H1 (cell line): Measurements from ENCODE around the gene TDO2. TPM values are rescaled to one million over a fixed set of nuclear protein-coding genes. Genes with fewer than 3 reads are reported as not detected.

ENCODE experiments used
- BACH1 ChIP-seq: IDR thresholded peaks from 2 replicates; pipeline ENCODE4 v1.6.1; 2012; ENCODE audit warnings: low read length, improper control_type of control experiment
- BRCA1 ChIP-seq: IDR thresholded peaks from 2 replicates; pipeline ENCODE4 v1.6.1; 2012; ENCODE audit warnings: low read depth, low read length, improper control_type of control experiment
- CHD1 ChIP-seq: IDR thresholded peaks from 2 replicates; pipeline ENCODE4 v1.6.1; 2012; ENCODE audit warnings: low read depth, low read length, improper control_type of control experiment
- CHD2 ChIP-seq: IDR thresholded peaks from 2 replicates; pipeline ENCODE4 v1.6.1; 2012; ENCODE audit warnings: low read length, improper control_type of control experiment
- CHD7 ChIP-seq: fragments of 300-600 bp; sonication (generic); IDR thresholded peaks from 2 replicates; pipeline ENCODE4 v1.7.1; 2012; ENCODE audit warnings: low read length, moderate library complexity, mild to moderate bottlenecking, inconsistent platforms; ENCODE audit not compliant: insufficient replicate concordance
- RAD21 ChIP-seq, 2 experiments: IDR thresholded peaks in 1 of 2; conservative IDR thresholded peaks in 1 of 2; 2 replicates each; pipeline ENCODE4 v1.6.1; 2011; ENCODE audit warnings: low read depth in 2 of 2, low read length in 2 of 2, improper control_type of control experiment in 1 of 2, inconsistent platforms in 1 of 2, mild to moderate bottlenecking in 1 of 2, moderate library complexity in 1 of 2
- SUZ12 ChIP-seq: fragments of 200-600 bp; sonication (generic); IDR thresholded peaks from 2 replicates; pipeline ENCODE4 v1.6.1; 2012; ENCODE audit warnings: mild to moderate bottlenecking, inconsistent platforms, low read length, moderate library complexity, mixed read lengths
- polyA plus RNA-seq, 7 experiments: library from polyadenylated mRNA; depleted of rRNA in 3 of 7; stranded (reverse) in 5 of 7; unstranded in 2 of 7; fragments of >200 nt in 5 of 7; fragments of 200-250 nt in 2 of 7; gene quantifications; 1 replicate in 5 of 7; 2 replicates in 1 of 7; 4 replicates in 1 of 7; pipeline versions ENCODE4 v1.2.1 to v1.2.3, GENCODE V29; 2011 to 2013; ENCODE audit warnings: missing spikeins in 2 of 7, mixed read lengths in 2 of 7
- total RNA-seq: library from RNA; stranded (reverse); fragmentation: NEBNext Ultra II Directional; extraction: Animal tissue kit (Norgen Biotek cat#: 25700); gene quantifications from 2 replicates; pipeline ENCODE4 v1.2.1, GENCODE V29; 2021

The TDO2 gene
- total and polyA plus RNA-seq, 2 of the 8 experiments (the other 6 are each of a cell fraction or from before 2014, with no cell fraction given): 0.03 TPM; not detected in 1

- TF ChIP-seq SUZ12 (no peak), CHD7 (no peak), BRCA1 (no peak), RAD21 (IDR thresholded peaks at IDR 0.05 in 1 of 2, conservative IDR thresholded peaks at IDR 0.05 in 1 of 2; ENCODE audit: low read depth in 2 of 2, low read length in 2 of 2) (no peak), BACH1 (no peak), CHD2 (no peak), CHD1 (no peak)
These were observed 16.5 kb upstream of the TDO2 start (continued) for GRCh38 chr4:155887045-155887444.
